DMS79 treated with DMSO at 0.1 percent for 48 hours (cell line): Measurements from ENCODE around the gene ALAS2.
"Not testable (repeated sequence)": the region's sequence is repeated elsewhere in the genome, so short reads cannot be mapped to it uniquely, and the experiment has no call there.

ENCODE experiments used
- DNase-seq: peaks from one replicate; lab custom pipeline; 2025; lab: John Stamatoyannopoulos, UW

The ALAS2 gene

DNA sequence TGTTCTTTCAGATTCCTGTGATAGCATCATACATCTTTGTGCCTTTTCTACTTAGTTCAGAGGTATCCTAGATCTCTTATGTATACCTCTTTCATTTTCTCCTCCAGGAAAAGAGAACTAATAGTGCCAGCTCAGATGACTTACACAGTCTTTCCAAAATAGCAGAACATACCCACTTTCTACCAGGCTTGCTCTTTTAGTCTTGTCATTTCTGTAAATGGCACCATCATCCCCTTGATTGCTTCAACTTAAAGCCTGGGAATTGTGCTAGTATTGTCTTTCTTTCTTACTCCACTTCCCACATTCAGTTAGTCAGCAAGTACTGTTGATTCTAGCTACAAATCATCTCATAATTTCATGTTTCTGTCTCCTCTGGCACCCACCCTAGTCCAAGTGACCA is 25.5 kb downstream of the ALAS2 start:
- DNase-seq = no peak

DNA sequence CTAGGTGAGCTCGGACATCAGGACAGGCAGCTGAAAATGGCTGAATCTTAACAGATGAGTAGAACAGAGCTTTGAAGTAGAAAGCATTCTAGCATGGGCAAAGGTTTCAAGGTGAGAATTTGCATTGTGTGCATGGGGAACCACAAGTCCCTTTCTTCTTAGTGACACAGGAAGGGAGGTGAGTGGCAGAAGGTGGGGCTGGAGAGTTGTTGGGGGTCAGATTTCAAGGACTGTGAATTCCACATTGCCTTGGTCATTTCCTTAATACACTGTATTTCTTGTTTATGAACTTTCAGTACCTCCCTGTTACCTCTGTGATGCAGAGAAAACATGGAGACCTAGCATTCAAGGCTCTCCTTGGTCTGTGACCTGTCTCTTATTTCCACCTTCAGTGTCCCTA is 26.5 kb downstream of the ALAS2 start:
- no peak for DNase-seq

DNA sequence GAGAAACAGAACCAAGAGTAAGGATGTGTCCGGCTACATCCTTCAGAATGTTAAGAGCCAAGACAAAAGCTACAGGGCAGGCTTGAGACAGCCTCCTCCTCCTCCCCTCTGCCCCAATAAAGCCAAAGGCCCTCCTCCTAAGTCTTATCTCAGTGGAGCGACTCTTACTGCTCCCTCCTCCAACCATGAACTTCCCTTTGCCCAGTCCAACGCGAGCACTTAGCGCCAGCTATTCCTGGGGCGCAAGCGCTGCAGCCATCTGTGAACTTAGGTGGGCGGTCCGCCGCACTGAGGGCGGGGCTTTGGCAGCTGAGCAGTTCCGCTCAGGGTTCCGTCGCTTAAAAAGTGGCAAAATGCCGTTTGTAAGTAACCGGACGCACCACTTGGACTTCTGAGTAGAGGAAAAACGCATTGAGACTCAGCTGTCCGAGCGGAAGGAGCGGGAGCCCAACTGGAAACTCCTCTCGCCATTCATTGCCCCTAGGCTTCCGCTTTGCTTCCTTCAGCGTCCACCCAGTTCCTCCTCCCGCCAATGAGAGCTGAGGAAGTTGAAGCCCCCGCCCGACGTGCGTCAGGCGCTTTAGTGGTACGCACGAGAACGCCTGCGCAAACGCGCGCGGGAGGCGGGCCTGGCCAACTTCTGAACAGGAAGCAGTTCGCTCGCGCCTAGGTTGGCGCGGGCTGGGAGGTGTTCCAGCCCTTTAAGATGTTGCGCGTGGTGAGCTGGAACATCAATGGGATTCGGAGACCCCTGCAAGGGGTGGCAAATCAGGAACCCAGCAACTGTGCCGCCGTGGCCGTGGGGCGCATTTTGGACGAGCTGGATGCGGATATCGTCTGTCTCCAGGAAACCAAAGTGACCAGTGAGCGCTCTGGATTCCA is 30.8 kb downstream of the ALAS2 start, which contains the start of gene APEX2:
APEX2 (plus strand) TSS at position 647 of the 882 bp plus-strand sequence; CDS start at position 707, 60 bp downstream.
- peak; percentile 86 for DNase-seq

DNA sequence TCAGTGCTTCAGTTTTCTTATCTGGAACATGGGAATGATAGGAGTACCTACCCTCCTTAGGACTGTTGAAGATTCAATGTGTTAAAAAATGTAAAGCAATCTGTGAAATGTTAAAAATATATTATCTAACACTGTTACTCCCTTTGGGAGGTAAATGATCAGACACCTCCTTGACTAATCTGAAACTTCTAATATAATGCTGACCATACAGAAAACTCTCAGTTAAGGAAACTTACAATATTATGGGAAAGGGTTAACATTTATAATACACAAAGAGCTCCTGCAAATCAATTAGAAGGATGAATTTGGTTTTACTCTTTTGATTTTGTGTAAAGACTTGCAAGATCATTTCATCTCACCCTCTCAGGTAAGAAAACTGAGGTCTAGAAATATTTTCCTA is 35.2 kb downstream of the ALAS2 start:
- no peak for DNase-seq

DNA sequence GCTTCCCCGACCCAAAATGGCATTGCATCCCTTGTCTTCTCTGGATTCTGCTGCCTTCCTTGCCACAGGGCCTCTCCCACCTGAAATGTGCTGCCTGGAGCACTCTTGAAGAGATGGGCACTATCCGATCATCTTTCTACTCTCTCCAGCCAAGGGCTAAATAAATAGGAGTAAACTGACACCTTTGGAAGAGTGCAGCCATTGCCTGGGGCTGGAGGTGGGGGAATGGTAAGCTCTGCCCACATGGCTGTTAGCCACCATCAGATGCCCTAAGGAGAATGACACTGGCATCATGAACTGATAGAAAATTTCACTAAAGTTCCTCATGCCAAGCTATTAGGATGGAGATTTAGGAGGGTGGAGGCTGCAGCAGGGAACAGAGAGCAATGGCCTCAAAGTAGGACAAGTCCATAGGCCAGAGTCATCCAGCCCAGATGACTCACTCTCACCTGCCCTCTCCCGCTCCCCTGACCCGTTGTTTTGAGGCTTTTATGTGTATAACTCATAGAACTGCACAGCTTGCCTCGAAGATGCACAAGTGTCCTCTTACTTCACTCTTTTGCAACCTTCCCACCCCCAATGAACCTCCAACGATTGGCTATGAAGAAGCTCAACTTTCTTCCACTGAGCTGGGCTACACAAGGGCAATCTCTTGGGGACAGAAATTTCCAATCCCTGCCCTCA is 36.0 kb downstream of the ALAS2 start:
- no peak for DNase-seq

DNA sequence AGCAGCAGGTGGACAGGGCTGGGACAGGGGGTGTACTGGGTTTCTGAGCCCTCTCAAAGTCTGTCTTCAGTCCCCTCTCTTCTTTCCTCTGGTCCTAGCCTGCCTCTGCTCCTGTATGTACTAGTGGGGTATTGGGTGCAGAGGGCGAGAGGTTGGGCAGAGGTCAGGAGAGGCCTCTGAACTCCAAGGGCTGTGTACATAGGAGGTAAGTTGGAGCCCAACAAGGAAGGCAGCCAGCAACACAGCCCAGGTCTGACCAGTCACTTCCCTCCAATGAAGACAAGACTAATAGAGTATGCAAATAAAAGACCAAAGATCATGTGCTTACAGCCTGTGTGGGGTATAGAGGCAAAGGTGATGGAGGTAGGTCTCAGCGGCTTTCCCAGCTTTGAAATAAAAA is 36.7 kb downstream of the ALAS2 start, which contains the start of gene PFKFB1:
PFKFB1 (minus strand) TSS at position 90 of the 400 bp plus-strand sequence. CDS start 181 bp downstream, outside the sequence.
- no peak for DNase-seq

DNA sequence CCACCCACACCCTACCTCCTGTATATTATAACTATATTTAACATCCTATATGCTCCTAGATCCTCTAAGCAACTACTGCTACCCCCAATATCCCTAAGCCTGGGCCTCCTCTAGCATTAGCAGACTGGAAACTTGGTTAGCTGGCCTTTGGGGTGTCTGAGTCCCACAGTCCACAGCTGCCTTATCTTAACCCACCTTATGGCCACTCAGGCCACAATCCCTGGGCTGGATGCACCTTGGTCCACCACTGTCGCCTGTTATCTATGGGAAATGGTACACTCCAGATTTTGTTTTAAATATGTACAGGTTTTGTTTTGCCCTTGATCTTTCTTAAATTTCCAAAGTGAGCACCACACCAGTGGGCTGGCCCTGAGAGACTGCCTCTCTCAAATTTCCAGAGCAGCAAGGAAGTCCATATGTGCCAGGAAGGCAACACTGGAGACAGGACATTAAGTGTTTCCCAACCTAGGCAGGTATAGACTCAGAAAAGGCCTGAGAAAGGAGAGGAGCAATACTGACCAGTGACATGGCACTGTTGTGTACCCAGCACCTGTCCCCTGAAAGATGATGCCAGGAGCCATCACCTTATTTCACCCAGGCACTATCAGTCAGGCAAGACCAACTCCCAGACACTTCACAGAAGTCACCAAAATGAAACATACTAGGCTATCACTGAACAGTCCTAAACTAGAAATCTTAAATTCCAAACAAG is 37.7 kb downstream of the ALAS2 start:
- no peak for DNase-seq

DNA sequence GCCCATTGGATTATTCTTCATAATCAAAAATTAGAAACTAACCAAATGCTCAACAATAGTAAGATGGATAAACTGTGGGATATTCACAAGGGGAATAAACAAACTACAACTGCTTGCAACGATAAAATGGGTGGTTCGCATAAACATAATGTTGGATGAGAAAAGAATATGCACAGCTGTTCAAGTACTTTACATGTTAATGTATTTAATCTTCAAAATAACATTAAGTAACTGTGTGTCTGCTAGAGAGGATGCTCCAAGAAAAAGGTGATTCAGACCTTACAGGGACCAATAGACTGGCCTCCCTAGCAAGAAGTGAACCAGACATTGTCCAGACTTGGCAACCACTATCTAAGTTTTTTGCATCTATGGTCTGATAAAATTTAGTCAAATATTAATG is 39.1 kb downstream of the ALAS2 start:
- DNase-seq = no peak

DNA sequence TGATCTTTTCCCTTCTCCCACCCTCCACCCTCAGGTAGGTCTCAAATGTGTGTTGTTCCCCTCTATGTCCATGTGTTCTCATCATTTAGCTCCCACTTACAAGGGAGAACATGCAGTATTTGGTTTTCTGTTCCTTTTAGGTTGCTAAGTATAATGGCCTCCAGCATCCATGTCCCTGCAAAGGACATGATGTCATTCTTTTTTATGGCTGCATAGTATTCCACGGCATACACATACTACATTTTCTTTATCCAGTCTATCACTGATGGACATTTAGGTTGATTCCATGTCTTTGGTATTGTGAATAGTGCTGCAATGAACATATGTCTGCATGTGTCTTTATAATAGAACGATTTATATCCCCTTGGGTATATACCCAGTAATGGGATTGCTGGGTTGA is 47.5 kb downstream of the ALAS2 start:
- DNase-seq = not testable (repeated sequence)

DNA sequence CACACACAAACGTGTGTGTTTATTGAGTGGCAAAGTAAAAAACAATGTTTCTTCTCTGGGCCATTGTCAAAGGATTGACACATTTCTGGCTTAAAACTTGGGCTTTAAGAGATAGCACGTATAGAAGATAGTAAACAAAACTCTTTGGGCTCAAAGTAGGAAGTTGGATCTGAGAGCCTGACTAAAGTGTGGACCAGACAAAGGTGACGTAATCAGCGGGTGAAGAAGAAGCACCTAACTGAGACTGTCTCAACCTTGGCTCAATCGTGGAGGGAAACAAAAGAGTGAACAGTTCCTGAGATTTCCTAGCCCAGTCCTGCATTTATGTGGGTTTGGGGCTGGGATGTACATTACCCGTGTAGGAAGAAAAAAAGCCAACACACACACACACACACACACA is 50.4 kb downstream of the ALAS2 start:
- DNase-seq = no peak

DNA sequence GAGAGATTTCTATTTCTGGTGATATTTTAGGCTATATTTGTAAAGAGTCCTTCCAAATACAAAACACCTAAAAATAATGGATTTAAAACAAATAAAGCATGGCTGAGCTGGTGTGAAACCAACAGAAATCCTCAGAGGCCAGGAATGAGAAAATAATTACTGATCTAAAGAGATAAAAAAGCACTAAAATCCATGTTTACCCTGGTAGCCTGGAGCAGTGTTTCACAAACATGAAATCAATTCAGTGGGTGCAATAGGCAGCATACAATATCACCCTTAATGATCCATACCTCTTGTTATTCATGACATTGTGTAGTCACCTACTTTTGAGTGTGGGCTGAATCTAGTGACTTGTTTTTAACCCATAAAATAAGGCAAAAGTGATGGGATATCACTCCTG is 51.3 kb downstream of the ALAS2 start:
- DNase-seq = no peak

DNA sequence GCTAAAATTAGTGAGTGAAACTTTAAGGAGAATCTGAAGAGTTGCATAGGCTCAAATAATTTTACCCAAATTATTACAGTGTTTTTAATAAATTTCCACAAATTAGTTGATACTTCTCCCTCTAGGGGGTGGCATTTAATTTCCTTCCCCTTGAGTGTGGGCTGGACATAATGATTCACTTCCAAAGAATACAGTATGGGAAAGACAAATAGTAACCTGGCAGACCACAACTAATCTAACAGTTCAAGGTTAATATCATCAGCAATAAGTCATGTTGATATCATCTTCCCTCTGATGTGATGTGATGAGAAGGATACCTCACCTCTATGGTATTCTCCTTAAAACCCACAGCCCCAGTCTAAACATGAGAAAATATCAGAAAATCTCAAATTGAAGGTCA is 52.3 kb downstream of the ALAS2 start:
- no peak for DNase-seq

DNA sequence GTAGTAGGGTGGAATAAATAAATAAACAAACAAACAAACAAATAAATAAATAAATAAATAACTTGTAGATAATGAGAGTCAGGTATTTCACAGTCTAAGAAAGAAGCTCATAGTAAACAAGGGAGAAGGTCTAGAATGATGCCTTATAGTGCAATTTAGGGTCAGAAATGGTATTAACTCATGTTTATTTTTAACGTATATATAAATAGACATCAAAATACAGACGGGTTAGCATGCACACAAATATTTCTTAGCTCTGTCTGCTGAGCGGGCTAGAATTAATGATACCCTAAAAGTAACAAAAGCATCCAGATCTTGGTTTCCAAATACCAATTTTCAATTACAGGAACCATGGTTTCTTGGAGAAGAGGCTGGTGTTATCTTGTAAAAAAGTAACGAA is 53.4 kb downstream of the ALAS2 start:
- DNase-seq = no peak

DNA sequence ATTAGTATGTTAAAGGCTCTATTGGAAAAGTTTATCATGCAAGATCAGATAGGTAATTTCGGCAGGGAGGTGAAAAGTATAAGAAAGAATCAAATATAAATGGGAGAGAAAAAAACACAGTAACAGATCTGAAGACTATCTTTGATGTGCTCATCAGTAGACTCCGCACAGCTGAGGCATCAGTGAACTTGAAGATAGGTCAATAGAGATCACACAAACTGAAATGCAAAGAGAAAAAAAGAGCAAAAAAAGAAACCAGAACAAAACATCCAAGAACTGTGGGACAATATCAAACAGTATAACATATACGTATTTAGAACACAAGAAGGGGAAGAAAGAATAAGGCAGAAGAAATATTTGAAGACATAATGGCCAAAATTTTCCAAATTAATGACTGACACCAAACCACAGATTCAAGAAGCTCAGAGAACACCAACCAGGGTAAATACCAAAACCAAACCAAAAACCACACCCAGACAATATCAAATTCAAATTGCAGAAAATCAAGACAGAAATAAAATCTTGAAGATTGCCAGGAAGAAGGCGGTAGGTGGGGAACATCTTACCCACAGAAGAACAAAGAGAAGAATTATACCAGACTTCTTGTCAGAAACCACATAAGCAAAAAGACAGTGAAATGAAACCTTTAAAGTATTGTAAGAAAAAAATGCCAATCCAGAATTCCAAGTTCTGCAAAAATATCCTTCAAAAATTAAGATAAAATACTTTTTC is 65.8 kb downstream of the ALAS2 start:
- no peak for DNase-seq

DNA sequence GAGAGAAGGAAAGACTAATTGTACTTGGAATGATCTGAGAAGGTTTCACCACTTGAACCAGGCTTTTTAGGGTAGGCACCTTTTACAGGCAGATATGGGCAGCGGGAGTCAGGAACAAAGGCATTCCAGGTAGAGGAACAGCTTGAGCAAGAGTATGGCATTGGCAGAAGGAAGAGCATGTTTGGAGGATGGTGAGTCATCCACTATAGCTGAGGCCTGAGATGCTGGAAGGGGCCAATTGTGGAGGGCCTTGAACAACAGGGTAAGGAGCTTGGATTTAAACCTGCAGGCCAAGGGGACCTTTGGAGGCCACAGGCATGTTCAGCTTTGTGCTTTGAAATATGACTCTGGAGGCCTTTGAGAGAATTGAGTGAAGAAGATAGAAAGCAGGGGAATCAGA is 69.0 kb downstream of the ALAS2 start:
- no peak for DNase-seq
